ENCODE results near the gene TMEM150B. TPM values are rescaled to one million over a fixed set of nuclear protein-coding genes. Genes with fewer than 3 reads are reported as not detected.

Gene TMEM150B
- total and polyA plus RNA-seq, 9 of the 15 experiments (the other 6 are each of a cell fraction or from before 2014, with no cell fraction given), result 0.47 to 1.3 (median 0.74) TPM; not detected in 2

GRCh38 chr19:55306712-55307111, 18.4 kb downstream of the TMEM150B start:
- no peaks in the 10 kb centered on the region for H3K27me3 ChIP-seq (ENCODE audit: control insufficient read depth in 2 of 2, insufficient read depth in 2 of 2, low read length in 2 of 2)
- ChIA-PET CTCF (ENCODE audit: low intra/inter-chr PET ratio) (no interaction called here), POLR2A (interaction anchor here (1.0 to 1.1 kb wide), 2 partner anchors 12 to 101 kb away, joined by 3 read pairs; partner anchors contain the start of gene UBE2S)
- no peak overlapping the region for H3K27ac ChIP-seq (ENCODE audit: extremely low read depth, low read depth, low read length)
- H3K9me1 ChIP-seq (ENCODE audit: control insufficient read depth, insufficient read depth, low read length), result no peaks in the 10 kb centered on the region
- no peaks in the 10 kb centered on the region; the same call in 1 of the 2 replicates for H3K9me3 ChIP-seq (replicated peaks; ENCODE audit: control insufficient read depth, insufficient read depth, low read depth, low read length)
- peaks cover 0 to 46% of the 10 kb centered on the region in 2 experiments; a peak in 3 of 5 replicates for H3K4me1 ChIP-seq (replicated peaks in 1 of 2; ENCODE audit: control insufficient read depth in 2 of 2, insufficient read depth in 2 of 2, low read length in 2 of 2)
- peaks cover 5% of the 10 kb centered on the region; the same call in 1 of the 3 replicates for H3K36me3 ChIP-seq (ENCODE audit: control insufficient read depth, insufficient read depth, low read length)
- no peak overlapping the region for H3K4me2 ChIP-seq (ENCODE audit: insufficient read depth, low read length)
- ATAC-seq (no peak), DNase-seq (ENCODE audit: extremely low read depth in 1 of 4, low spot score in 3 of 4) (no peak), FAIRE-seq (no peak)
- no peaks in the 10 kb centered on the region for H3K79me2 ChIP-seq (ENCODE audit: control insufficient read depth, insufficient read depth, low read length)
- intact Hi-C loops (cut with micrococcal nuclease), result no loop called here
- 59% methylated on average over 3 of the region's 3 CpGs for WGBS (ENCODE audit: insufficient coverage, low coverage, missing lambda C conversion rate)
- BruUV-seq (replicated peaks), result no TSS peak
- no peak overlapping the region for H2AFZ ChIP-seq (ENCODE audit: low read depth, low read length)
- in situ Hi-C loops (cut with MboI), result no loop called here
- H3K9ac ChIP-seq (ENCODE audit: insufficient read depth in 1 of 2, low read depth in 2 of 2, low read length in 2 of 2), result no peak overlapping the region
- no peaks in the 10 kb centered on the region for H4K20me1 ChIP-seq (replicated peaks; ENCODE audit: control insufficient read depth, insufficient read depth, low read length)
- H3K4me3 ChIP-seq, result no peak overlapping the region
- 0 out of 2 replicates have a peak, but pooled peaks have one; percentile 31 for TF ChIP-seq BCOR (IDR thresholded peaks at IDR 0.05)
- no peak for TF ChIP-seq HMGXB4 (CRISPR knock-in tag; IDR thresholded peaks at IDR 0.05)

- Histone ChIP-seq H3K4me2 (ENCODE audit: insufficient read depth, low read length) (no peak overlapping the region), H3K79me2 (ENCODE audit: control insufficient read depth, insufficient read depth, low read length) (no peaks in the 10 kb centered on the region), H3K4me3 (no peak overlapping the region), H3K9me1 (ENCODE audit: control insufficient read depth, insufficient read depth, low read length) (no peaks in the 10 kb centered on the region), H3K27me3 (ENCODE audit: control insufficient read depth in 2 of 2, insufficient read depth in 2 of 2, low read length in 2 of 2) (no peaks in the 10 kb centered on the region), H4K20me1 (replicated peaks; ENCODE audit: control insufficient read depth, insufficient read depth, low read length) (no peaks in the 10 kb centered on the region), H2AFZ (ENCODE audit: low read depth, low read length) (peak overlapping the region; percentile 49; the same call in 1 of the 2 replicates), H3K4me1 (replicated peaks in 1 of 2; ENCODE audit: control insufficient read depth in 2 of 2, insufficient read depth in 2 of 2, low read length in 2 of 2) (peaks cover 5 to 49% of the 10 kb centered on the region in 2 experiments; a peak in 4 of 5 replicates), H3K27ac (ENCODE audit: extremely low read depth, low read depth, low read length) (no peak overlapping the region), H3K9me3 (replicated peaks; ENCODE audit: control insufficient read depth, insufficient read depth, low read depth, low read length) (no peaks in the 10 kb centered on the region; the same call in 1 of the 2 replicates), H3K36me3 (ENCODE audit: control insufficient read depth, insufficient read depth, low read length) (peaks cover 5% of the 10 kb centered on the region; the same call in 1 of the 3 replicates), H3K9ac (ENCODE audit: insufficient read depth in 1 of 2, low read depth in 2 of 2, low read length in 2 of 2) (peak overlapping the region in 1 of 2 experiments; percentile 78; a peak in 1 of 4 replicates)
- ATAC-seq (peak; percentile 7; the same call in 2 of the 3 replicates), DNase-seq (ENCODE audit: extremely low read depth in 1 of 4, low spot score in 3 of 4) (no peak), FAIRE-seq (no peak)
- in situ Hi-C loops (cut with MboI), result no loop called here
- intact Hi-C loops (cut with micrococcal nuclease), result no loop called here
- ChIA-PET CTCF (ENCODE audit: low intra/inter-chr PET ratio) (no interaction called here), POLR2A (interaction anchor here (1.0 to 1.1 kb wide), 2 partner anchors 12 to 102 kb away, joined by 3 read pairs; partner anchors contain the start of gene UBE2S)
- BruUV-seq (replicated peaks), result no TSS peak
- 76% methylated on average over 15 of the region's 17 CpGs for WGBS (ENCODE audit: insufficient coverage, low coverage, missing lambda C conversion rate)
- TF ChIP-seq FOXK2 (conservative IDR thresholded peaks at IDR 0.05 in 1 of 2, IDR thresholded peaks at IDR 0.05 in 1 of 2; ENCODE audit: low read depth in 2 of 2) (no peak), TBP (optimal IDR thresholded peaks at IDR 0.05; ENCODE audit: low read depth, low read length) (no peak), CHD2 (IDR thresholded peaks at IDR 0.05; ENCODE audit: low read depth, low read length) (no peak), HCFC1 (IDR thresholded peaks at IDR 0.05; ENCODE audit: low read depth, low read length) (peak; percentile 59), TFAP4 (CRISPR knock-in tag; IDR thresholded peaks at IDR 0.05; ENCODE audit: borderline replicate concordance) (0 out of 2 replicates have a peak, but pooled peaks have one; percentile 9), POLR2G (IDR thresholded peaks at IDR 0.05; ENCODE audit: low read depth, low read length) (0 out of 2 replicates have a peak, but pooled peaks have one; percentile 38), ZNF395 (CRISPR knock-in tag; IDR thresholded peaks at IDR 0.05) (0 out of 2 replicates have a peak, but pooled peaks have one; percentile 3), CBX3 (IDR thresholded peaks at IDR 0.05; ENCODE audit: borderline replicate concordance in 1 of 2, low read length in 2 of 2) (no peak)
These were observed 19.1 kb downstream of the TMEM150B start for GRCh38 chr19:55305983-55306562.

Measured in K562 (cell line).